Loucy (cell line): ENCODE measurements around the gene PRM2.

Source experiments
- H2AFZ ChIP-seq: fragments of 200-600 bp; sonication (generic); 2 replicates; pipeline ENCODE4 v1.6.0; 2016; ENCODE audit warnings: antibody characterized with exemption, mild to moderate bottlenecking, low read length, moderate library complexity
- H3F3A ChIP-seq: fragments of 200-600 bp; 2 replicates; pipeline ENCODE4 v1.6.0; 2016; ENCODE audit warnings: antibody characterized with exemption, low read depth, mild to moderate bottlenecking
- H3K27me3 ChIP-seq: fragments of 200-600 bp; sonication (generic); 2 replicates; pipeline ENCODE4 v1.6.1; 2014; ENCODE audit warnings: low read length, mild to moderate bottlenecking; ENCODE audit not compliant: insufficient read depth, poor library complexity, severe bottlenecking
- H3K36me3 ChIP-seq: fragments of 200-600 bp; sonication (generic); 2 replicates; pipeline ENCODE4 v1.6.1; 2016; ENCODE audit warnings: low read length; ENCODE audit not compliant: insufficient read depth
- H3K4me1 ChIP-seq: fragments of 200-600 bp; sonication (generic); 2 replicates; pipeline ENCODE4 v1.5.1; 2014; ENCODE audit warnings: low read length, mild to moderate bottlenecking; ENCODE audit not compliant: insufficient read depth, poor library complexity, severe bottlenecking
- H3K4me2 ChIP-seq: fragments of 200-600 bp; sonication (generic); 2 replicates; pipeline ENCODE4 v1.6.0; 2014; ENCODE audit warnings: antibody characterized with exemption, low read length, low read depth, mild to moderate bottlenecking; ENCODE audit not compliant: poor library complexity, severe bottlenecking
- H3K4me3 ChIP-seq: fragments of 200-600 bp; sonication (generic); 2 replicates; pipeline ENCODE4 v1.5.1; 2014; ENCODE audit warnings: low read length, mild to moderate bottlenecking, mixed read lengths; ENCODE audit not compliant: poor library complexity, severe bottlenecking
- H3K79me2 ChIP-seq: fragments of 200-600 bp; sonication (generic); 2 replicates; pipeline ENCODE4 v1.6.1; 2014; ENCODE audit warnings: low read length; ENCODE audit not compliant: insufficient read depth
- H3K9ac ChIP-seq: fragments of 200-600 bp; sonication (generic); 2 replicates; pipeline ENCODE4 v1.6.0; 2014; ENCODE audit warnings: mild to moderate bottlenecking, low read depth, low read length, moderate library complexity; ENCODE audit not compliant: poor library complexity, severe bottlenecking
- H3K9me2 ChIP-seq: fragments of 200-600 bp; sonication (generic); replicated peaks from 2 replicates; pipeline ENCODE4 v1.6.1; 2016; ENCODE audit warnings: low read depth, low read length, mixed read lengths
- H3K9me3 ChIP-seq: fragments of 200-600 bp; sonication (generic); 2 replicates; pipeline ENCODE4 v1.6.1; 2014; ENCODE audit warnings: mild to moderate bottlenecking, antibody characterized with exemption, low read length, low read depth; ENCODE audit not compliant: insufficient read depth
- H4K20me1 ChIP-seq: fragments of 200-600 bp; sonication (generic); 2 replicates; pipeline ENCODE4 v1.6.0; 2014; ENCODE audit warnings: antibody characterized with exemption, low read length, mild to moderate bottlenecking; ENCODE audit not compliant: insufficient read depth, poor library complexity, severe bottlenecking
- EZH2phosphoT487 ChIP-seq: fragments of 200-600 bp; IDR thresholded peaks from 2 replicates; pipeline ENCODE4 v1.6.1; 2018; ENCODE audit warnings: antibody characterized with exemption, mild to moderate bottlenecking, moderate library complexity, borderline replicate concordance
- TF ChIP-seq, protein P1 (sequence below): fragments of 200-600 bp; sonication (generic); conservative IDR thresholded peaks from 2 replicates; pipeline ENCODE4 v1.5.1; 2014; ENCODE audit warnings: mild to moderate bottlenecking, antibody characterized with exemption, low read length

The PRM2 gene

DNA sequence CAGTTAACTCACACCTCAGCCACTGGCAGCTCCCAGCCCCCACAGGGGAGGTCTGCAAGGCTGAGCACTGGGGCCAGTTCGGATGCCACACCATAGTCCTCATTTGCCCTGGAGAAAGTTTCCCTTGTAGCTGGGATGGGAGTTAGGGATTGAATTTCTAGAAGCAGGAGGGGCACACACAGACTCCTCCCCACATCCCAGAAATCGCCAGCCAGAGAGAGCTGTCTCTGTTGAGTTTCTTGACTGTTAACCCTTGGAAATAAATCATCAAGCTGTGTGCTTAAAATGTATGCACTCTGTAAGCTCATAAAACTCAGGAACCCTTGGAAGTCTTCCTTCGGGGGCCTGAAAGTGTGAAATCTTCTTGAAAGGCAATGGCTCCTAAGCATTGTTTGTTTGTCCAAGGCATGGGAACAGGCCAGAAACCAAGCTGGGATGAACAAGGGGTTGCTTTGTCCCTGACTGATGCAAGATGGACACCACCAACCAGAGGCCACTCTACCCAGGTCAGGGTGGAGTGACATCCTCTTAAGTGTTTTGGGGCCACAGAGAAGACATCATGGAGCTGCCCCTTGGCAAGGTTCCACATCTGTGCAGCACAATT is 2.5 kb downstream of the PRM2 start:
- H3K4me2 ChIP-seq, result no peak overlapping the region
- H3K9me2 ChIP-seq, result no peaks in the 10 kb centered on the region
- no peaks in the 10 kb centered on the region for H3K27me3 ChIP-seq
- H2AFZ ChIP-seq, result no peak overlapping the region
- H4K20me1 ChIP-seq, result no peaks in the 10 kb centered on the region
- no peak overlapping the region for H3K4me3 ChIP-seq
- H3F3A ChIP-seq, result no peaks in the 10 kb centered on the region
- H3K4me1 ChIP-seq, result no peaks in the 10 kb centered on the region
- no peak for TF ChIP-seq EZH2phosphoT487
- H3K79me2 ChIP-seq, result no peaks in the 10 kb centered on the region
- H3K36me3 ChIP-seq, result no peaks in the 10 kb centered on the region
- no peak overlapping the region for H3K9ac ChIP-seq
- H3K9me3 ChIP-seq, result no peaks in the 10 kb centered on the region

- H3K9me2 ChIP-seq, result no peaks in the 10 kb centered on the region
- H4K20me1 ChIP-seq, result no peaks in the 10 kb centered on the region
- H3K4me2 ChIP-seq, result no peak within 1 kb of the TSS
- no peaks in the 10 kb centered on the region for H3K9me3 ChIP-seq
- H3K36me3 ChIP-seq, result no peaks in the 10 kb centered on the region
- no peaks in the 10 kb centered on the region for H3F3A ChIP-seq
- no peak within 1 kb of the TSS for H3K9ac ChIP-seq
- no peaks in the 10 kb centered on the region for H3K4me1 ChIP-seq
- H2AFZ ChIP-seq, result no peak within 1 kb of the TSS
- H3K27me3 ChIP-seq, result no peaks in the 10 kb centered on the region
- no peaks in the 10 kb centered on the region for H3K79me2 ChIP-seq
- no peak within 1 kb of the TSS for H3K4me3 ChIP-seq
- no peak for TF ChIP-seq EZH2phosphoT487
- TF ChIP-seq, protein P1, sequence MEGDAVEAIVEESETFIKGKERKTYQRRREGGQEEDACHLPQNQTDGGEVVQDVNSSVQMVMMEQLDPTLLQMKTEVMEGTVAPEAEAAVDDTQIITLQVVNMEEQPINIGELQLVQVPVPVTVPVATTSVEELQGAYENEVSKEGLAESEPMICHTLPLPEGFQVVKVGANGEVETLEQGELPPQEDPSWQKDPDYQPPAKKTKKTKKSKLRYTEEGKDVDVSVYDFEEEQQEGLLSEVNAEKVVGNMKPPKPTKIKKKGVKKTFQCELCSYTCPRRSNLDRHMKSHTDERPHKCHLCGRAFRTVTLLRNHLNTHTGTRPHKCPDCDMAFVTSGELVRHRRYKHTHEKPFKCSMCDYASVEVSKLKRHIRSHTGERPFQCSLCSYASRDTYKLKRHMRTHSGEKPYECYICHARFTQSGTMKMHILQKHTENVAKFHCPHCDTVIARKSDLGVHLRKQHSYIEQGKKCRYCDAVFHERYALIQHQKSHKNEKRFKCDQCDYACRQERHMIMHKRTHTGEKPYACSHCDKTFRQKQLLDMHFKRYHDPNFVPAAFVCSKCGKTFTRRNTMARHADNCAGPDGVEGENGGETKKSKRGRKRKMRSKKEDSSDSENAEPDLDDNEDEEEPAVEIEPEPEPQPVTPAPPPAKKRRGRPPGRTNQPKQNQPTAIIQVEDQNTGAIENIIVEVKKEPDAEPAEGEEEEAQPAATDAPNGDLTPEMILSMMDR, result no peak
Measured at GRCh38 chr16:11272921-11273720, 3.2 kb downstream of the PRM2 start, which contains the start of gene PRM3. Gene PRM3, minus strand, starts transcription at chr16:11273629. Its CDS starts 34 bp downstream, at chr16:11273595.

- no peaks in the 10 kb centered on the region for H3K4me1 ChIP-seq
- H3K79me2 ChIP-seq, result no peaks in the 10 kb centered on the region
- TF ChIP-seq, protein P1, result no peak
- no peak for TF ChIP-seq EZH2phosphoT487
- H3K27me3 ChIP-seq, result no peaks in the 10 kb centered on the region
- H2AFZ ChIP-seq, result no peak overlapping the region
- no peaks in the 10 kb centered on the region for H3K9me3 ChIP-seq
- H4K20me1 ChIP-seq, result no peaks in the 10 kb centered on the region
- no peaks in the 10 kb centered on the region for H3K36me3 ChIP-seq
- no peak overlapping the region for H3K9ac ChIP-seq
- H3K4me3 ChIP-seq, result no peak overlapping the region
- H3F3A ChIP-seq, result no peaks in the 10 kb centered on the region
- H3K4me2 ChIP-seq, result no peak overlapping the region
- no peaks in the 10 kb centered on the region for H3K9me2 ChIP-seq
Measured at GRCh38 chr16:11272484-11272883, 3.8 kb downstream of the PRM2 start.
